GM18861 (cell line): ENCODE results near the gene RPAP2.
"Not testable (repeated sequence)": the region's sequence is repeated elsewhere in the genome, so short reads cannot be mapped to it uniquely, and the experiment has no call there.

Source experiments
- ATAC-seq: cut with Tn5 transposase; IDR thresholded peaks from one replicate; pipeline ENCODE4 v1.9.1; 2021; ENCODE audit not compliant: unreplicated experiment

Gene RPAP2

DNA sequence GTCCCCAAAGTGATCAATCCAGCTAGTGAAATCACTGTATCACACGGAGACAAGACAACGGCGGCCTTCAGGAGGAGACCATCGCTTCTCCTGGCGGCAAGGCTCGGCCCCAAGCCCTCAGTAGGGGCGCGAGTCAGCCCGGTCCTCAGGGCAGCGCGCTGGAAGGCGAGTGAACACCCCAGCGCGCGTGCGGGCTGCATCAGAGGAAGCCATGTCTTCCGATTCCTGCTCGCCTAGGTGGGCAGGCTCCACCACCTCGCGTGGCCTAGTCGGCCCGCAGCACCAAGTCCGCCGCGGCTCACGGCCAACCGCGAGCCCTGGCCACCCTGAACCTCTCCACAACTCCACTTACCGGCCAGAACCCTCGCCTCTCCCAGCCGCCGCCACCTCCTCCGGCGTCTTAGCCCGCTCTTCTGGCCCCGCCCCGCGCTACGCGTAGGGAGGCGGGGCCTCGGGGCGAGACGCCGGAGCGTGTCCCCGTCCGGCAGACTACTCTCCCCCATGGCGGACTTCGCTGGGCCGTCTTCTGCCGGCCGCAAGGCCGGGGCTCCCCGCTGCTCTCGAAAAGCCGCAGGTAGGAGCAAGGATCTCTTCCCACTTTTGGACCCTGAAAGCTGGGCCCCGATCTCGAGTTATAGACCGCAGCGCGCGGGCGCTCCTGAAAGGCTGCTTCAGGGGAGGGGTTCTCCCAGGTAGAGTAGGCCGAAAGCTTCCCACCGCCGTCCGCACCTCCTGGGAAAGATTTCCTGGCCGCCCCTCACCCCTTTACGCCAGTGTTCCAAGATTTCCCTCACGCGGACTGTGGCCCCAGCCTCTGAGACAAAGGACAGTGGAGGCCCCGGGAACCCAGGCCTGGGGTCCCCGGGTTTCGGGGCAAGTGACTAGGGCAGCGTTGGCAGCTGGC lies at the start of gene RPAP2, which contains the start of gene GLMN:
RPAP2 (plus strand) TSS at position 487 of the 904 bp plus-strand sequence; CDS start at position 502, 15 bp downstream.
GLMN (minus strand) TSS at position 415 of the 904 bp plus-strand sequence. CDS start 988 bp downstream, outside the sequence.
- peak; percentile 96 for ATAC-seq

- ATAC-seq = not testable (repeated sequence)
These were observed 44.1 kb upstream of the RPAP2 start for GRCh38 chr1:92254714-92255113.

GRCh38 chr1:92259350-92259749 lies 39.5 kb upstream of the RPAP2 start:
- no peak for ATAC-seq

GRCh38 chr1:92262516-92262915 lies 36.3 kb upstream of the RPAP2 start:
- ATAC-seq = no peak

- ATAC-seq = no peak
These were observed 25.8 kb upstream of the RPAP2 start for GRCh38 chr1:92273039-92273438.

- ATAC-seq = no peak
These were observed 23.9 kb upstream of the RPAP2 start for GRCh38 chr1:92274939-92275338.

- ATAC-seq = no peak
These were observed 22.8 kb upstream of the RPAP2 start for GRCh38 chr1:92276082-92276481.

DNA sequence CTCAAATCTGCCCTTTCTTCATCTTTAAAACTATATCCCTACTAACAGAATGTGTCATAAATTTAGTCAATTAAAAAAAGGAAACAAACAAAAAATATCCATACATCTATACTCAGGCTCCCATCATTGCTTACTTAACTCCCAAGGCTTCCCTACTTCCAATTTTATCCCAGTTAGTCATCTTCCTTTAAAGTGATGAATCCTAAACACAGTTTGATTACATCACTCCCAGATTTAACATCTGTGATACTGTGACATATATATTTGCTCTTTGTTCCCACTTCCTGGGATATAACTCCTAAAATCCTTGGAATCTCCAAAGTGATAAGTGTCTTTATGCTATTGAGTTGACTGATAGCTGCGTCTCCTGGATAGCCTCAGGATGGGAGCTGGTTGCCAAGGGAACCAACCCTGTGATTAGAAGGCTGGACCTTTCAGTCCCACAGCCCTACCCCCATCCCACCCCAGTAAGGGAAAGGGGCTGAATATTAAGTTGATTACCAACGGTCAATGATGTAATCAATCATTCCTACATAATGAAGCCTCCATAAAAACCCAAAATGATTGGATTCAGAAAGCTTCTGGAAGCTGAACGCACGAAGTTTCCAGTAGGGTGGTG lies 21.6 kb upstream of the RPAP2 start:
- no peak for ATAC-seq

- not testable (repeated sequence) for ATAC-seq
These were observed 19.1 kb upstream of the RPAP2 start for GRCh38 chr1:92279781-92280180.

GRCh38 chr1:92281411-92281810 lies 17.4 kb upstream of the RPAP2 start:
- ATAC-seq = not testable (repeated sequence)

DNA sequence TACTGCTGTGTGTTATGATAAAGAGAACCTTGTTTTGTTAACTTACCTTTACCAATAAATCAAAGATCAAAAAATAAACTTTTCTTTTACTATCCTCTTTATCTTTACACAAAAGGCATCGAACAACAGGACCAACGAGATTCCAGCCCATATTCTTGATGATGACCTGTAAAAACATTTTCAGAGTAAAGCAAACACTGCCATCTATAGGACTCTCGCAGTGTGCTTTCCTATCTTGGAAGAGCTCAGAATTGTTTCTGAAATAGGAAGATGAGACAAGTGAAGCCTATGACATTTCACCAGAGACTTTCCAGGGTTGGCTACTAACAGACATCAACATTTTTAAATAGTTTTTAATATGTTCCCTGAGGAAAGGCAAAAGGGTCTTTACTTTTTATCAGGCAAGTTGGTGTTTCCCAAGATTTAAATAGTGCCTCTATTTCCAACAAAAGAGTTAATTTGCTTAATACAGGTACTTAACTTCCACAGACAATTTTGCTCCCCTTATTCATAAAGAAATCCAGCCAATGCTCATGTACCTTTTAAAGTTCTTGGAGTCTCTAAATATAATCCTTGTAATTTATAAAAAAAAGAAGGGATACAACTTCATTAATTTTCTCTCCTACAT lies 7.4 kb upstream of the RPAP2 start:
- no peak for ATAC-seq

GRCh38 chr1:92298213-92298572 lies 666 bp upstream of the RPAP2 start:
- no peak for ATAC-seq

GRCh38 chr1:92299477-92300150 lies 755 bp downstream of the RPAP2 start:
- no peak for ATAC-seq

DNA sequence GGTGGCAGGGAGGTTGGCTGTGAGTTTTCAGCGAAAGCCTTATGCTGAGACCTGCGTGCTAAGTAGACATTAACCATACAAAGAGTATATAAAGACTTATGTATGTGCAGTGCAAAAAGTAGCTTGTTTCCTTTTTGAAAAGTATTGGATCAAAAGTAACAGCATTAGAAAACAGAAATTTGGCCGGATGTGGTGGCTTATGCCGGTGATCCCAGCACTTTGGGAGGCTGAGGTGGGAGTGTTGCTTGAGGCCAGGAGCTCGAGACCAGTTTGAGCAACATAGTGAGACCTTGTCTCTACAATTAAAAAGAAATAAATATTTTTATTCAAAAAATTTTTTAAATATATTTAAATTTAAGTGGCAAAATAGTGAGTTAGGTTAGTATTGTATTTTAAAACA lies 2.2 kb downstream of the RPAP2 start:
- ATAC-seq = no peak

- no peak for ATAC-seq
These were observed 7.2 kb downstream of the RPAP2 start for GRCh38 chr1:92306020-92306419.

- no peak for ATAC-seq
These were observed 9.1 kb downstream of the RPAP2 start for GRCh38 chr1:92307980-92308379.

DNA sequence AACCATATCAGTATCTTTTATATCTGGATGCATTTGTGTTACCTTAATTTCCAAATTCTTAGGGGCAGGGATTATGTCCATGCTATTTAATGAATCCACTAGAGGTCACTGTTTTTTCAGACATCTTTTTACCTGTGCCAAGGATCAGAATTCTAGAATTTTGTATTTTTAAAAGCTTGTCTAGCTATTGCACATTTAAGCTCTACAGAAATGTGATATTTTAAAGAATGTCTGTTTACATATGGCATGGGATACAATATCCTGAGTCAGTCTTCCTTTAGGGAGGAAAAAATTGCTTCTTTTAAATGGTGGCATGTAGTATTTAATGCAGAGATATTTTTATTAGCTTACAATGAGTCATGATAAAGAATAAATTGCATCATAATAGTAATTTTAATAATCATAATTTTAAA lies 11.3 kb downstream of the RPAP2 start:
- peak; percentile 44 for ATAC-seq

- no peak for ATAC-seq
These were observed 15.2 kb downstream of the RPAP2 start for GRCh38 chr1:92314024-92314423.

DNA sequence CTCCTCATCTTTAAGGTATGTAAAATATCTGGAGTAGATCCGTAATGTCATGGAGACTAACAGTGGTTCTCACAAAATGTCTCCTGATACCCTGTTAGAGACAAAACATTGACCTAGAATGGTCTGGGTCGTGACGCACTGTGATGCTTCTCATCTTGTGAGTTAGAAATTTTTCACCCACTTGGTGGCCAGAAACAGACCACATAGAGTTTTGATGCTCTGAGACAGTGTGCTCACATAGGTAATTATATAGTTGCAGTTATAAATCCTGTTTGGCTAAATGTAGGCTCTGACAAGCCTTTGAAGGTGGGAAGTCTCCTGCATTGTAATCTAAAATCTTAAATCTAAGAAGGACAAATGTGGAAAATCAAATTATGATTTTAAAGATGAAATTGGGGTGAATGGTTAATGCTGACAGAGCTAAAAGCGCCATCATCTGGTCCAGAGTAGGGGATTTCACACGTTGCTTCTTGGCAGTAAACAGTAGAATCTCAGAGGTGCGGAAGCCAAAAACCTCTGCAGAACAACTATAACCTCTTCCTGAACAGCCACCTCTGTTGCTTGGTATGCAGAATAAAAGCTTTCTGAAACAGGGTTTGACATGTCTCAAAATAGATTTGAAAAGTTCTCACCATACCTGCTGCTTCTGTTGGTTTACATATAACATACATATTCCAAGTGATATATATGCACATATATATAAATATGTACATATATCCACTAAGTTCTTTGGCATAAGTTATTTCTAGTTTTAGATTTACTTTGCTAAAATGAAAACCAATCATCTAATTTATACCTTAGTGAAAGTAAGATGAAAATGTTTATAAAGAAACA lies 17.1 kb downstream of the RPAP2 start:
- ATAC-seq = no peak

DNA sequence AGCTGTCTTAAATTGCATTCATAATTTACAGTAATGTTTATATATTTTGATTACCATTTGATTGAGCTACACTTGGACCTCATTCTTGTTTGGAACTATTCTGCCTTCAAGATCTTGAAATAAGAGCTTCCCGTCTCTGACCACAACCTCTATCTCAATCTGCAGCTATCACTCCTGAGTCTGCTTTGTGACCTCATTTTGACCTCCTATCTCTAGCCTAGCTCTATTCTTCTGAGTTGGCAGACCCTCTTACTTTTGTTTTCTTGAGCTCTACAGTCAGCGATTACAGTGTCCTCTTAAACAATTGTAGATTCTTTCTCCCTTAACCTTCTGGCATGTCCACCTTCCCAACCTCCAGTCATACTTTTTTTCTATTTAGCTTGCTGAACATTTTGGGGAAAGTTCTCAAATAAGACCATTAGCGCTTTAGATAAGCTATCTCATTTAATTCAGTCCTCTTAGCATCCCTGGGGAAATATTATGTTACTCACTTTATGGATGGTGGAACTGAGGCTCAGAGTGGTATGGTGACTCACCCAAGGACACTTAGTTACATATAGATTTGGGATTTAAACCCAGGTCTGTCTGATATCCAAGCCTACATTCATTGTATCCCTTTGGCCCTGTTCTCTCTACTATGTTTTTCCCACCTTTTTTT lies 19.1 kb downstream of the RPAP2 start:
- no peak for ATAC-seq
